HG03439 (cell line): Measurements from ENCODE around the gene CLPTM1.
"Not testable (repeated sequence)": the region's sequence is repeated elsewhere in the genome, so short reads cannot be mapped to it uniquely, and the experiment has no call there.

Experiments
- ATAC-seq: cut with Tn5 transposase; IDR thresholded peaks from one replicate; pipeline ENCODE4 v1.9.1; 2021; ENCODE audit warnings: mild to moderate bottlenecking, moderate library complexity; ENCODE audit not compliant: unreplicated experiment

Gene CLPTM1

GRCh38 chr19:44954649-44955504 lies at the start of gene CLPTM1:
Gene CLPTM1, plus strand, starts transcription at chr19:44955380. Its CDS starts 16 bp downstream, at chr19:44955396.
- ATAC-seq, result peak; percentile 84

GRCh38 chr19:44905437-44906160 lies 49.6 kb upstream of the CLPTM1 start, which contains the start of gene APOE:
Gene APOE, plus strand, starts transcription at chr19:44905796. Its CDS starts 829 bp downstream, at chr19:44906625.
- ATAC-seq, result no peak

GRCh38 chr19:44907613-44908012 lies 47.6 kb upstream of the CLPTM1 start:
- no peak for ATAC-seq

- ATAC-seq, result no peak
These were observed 46.9 kb upstream of the CLPTM1 start for GRCh38 chr19:44908074-44908835.

- no peak for ATAC-seq
These were observed 46.3 kb upstream of the CLPTM1 start for GRCh38 chr19:44908836-44909261.

GRCh38 chr19:44909775-44910174 lies 45.4 kb upstream of the CLPTM1 start:
- no peak for ATAC-seq

GRCh38 chr19:44911896-44912295 lies 43.3 kb upstream of the CLPTM1 start:
- ATAC-seq, result not testable (repeated sequence)

GRCh38 chr19:44912854-44913253 lies 42.3 kb upstream of the CLPTM1 start:
- no peak for ATAC-seq

GRCh38 chr19:44913512-44914432 lies 41.4 kb upstream of the CLPTM1 start:
- ATAC-seq, result not testable (repeated sequence)

- peak; percentile 82 for ATAC-seq
These were observed 40.6 kb upstream of the CLPTM1 start, which contains the start of gene APOC1 for GRCh38 chr19:44914433-44915206. Gene APOC1, plus strand, starts transcription at chr19:44914608. Its CDS starts 284 bp downstream, at chr19:44914892.

GRCh38 chr19:44924243-44924725 lies 30.9 kb upstream of the CLPTM1 start:
- ATAC-seq, result no peak

GRCh38 chr19:44925114-44925891 lies 29.9 kb upstream of the CLPTM1 start:
- no peak for ATAC-seq

- not testable (repeated sequence) for ATAC-seq
These were observed 28.7 kb upstream of the CLPTM1 start for GRCh38 chr19:44926245-44927077.

GRCh38 chr19:44927746-44928145 lies 27.4 kb upstream of the CLPTM1 start:
- ATAC-seq, result no peak

GRCh38 chr19:44930088-44930487 lies 25.1 kb upstream of the CLPTM1 start:
- ATAC-seq, result no peak

- ATAC-seq, result no peak
These were observed 23.6 kb upstream of the CLPTM1 start for GRCh38 chr19:44931541-44931940.

GRCh38 chr19:44939668-44940067 lies 15.5 kb upstream of the CLPTM1 start:
- ATAC-seq, result no peak
